Activated T-helper 1 cell treated with anti-CD3 and anti-CD28 coated beads, Interleukin-12 subunit alpha, Interleukin-12 subunit beta, Interleukin-2, Interleukin-4 antibody, amounts not matched to agents 30 ng/mL and 10 ng/mL and 1 ng/mL, durations not matched to agents 14 hours and 24 hours and 36 hours (primary cell): ENCODE data around the gene COMMD3. TPM values are rescaled to one million over a fixed set of nuclear protein-coding genes. Genes with fewer than 3 reads are reported as not detected.

ENCODE experiments used
- DNase-seq: peaks from one replicate; pipeline ENCODE4 v3.0.0; 2021; ENCODE audit warnings: low spot score
- H3K27ac Mint-ChIP-seq: one replicate; pipeline ENCODE4 v1.8.0; 2021; ENCODE audit warnings: mild to moderate bottlenecking, mixed read lengths
- H3K27me3 Mint-ChIP-seq: one replicate; pipeline ENCODE4 v1.8.0; 2022; ENCODE audit warnings: mild to moderate bottlenecking, moderate library complexity, mixed read lengths; ENCODE audit not compliant: insufficient read depth
- H3K36me3 Mint-ChIP-seq: one replicate; pipeline ENCODE4 v1.8.0; 2021; ENCODE audit warnings: low read depth, mixed read lengths
- H3K4me1 Mint-ChIP-seq: one replicate; pipeline ENCODE4 v1.8.0; 2021; ENCODE audit warnings: low read depth, mixed read lengths
- H3K4me3 Mint-ChIP-seq: one replicate; pipeline ENCODE4 v1.8.0; 2021; ENCODE audit warnings: mild to moderate bottlenecking, moderate library complexity, mixed read lengths
- H3K9me3 Mint-ChIP-seq: one replicate; pipeline ENCODE4 v1.8.0; 2021; ENCODE audit warnings: mixed read lengths
- intact Hi-C: fragments of 100-400 bp; cut with micrococcal nuclease; formaldehyde crosslinking; loops from one replicate; pipeline ENCODE4 v1.15.1; 2024
- total RNA-seq: library from RNA; stranded (reverse); gene quantifications from 2 replicates; pipeline ENCODE4 v1.2.3, GENCODE V29; 2022

COMMD3 gene
- 78.7 and 84.4 TPM in 2 replicates for total RNA-seq

GRCh38 chr10:22316286-22317075 is at the start of gene COMMD3:
TSS of gene COMMD3 (plus strand) at chr10:22316388. CDS start at chr10:22316418, 30 bp downstream.
- peak within 1 kb of the TSS; percentile 98 for H3K4me3 Mint-ChIP-seq
- DNase-seq, result peak; percentile 77
- H3K4me1 Mint-ChIP-seq, result peaks cover 50% of the 10 kb centered on the region
- H3K36me3 Mint-ChIP-seq, result peaks cover 17% of the 10 kb centered on the region
- H3K27me3 Mint-ChIP-seq, result peaks cover 2% of the 10 kb centered on the region
- intact Hi-C loops, result loop anchor here (1.0 to 5.0 kb wide), 5 partner anchors 8 to 819 kb away; partner anchors contain the start of gene DNAJC1
- peak within 1 kb of the TSS; percentile 100 for H3K27ac Mint-ChIP-seq
- no peaks in the 10 kb centered on the region for H3K9me3 Mint-ChIP-seq

DNA sequence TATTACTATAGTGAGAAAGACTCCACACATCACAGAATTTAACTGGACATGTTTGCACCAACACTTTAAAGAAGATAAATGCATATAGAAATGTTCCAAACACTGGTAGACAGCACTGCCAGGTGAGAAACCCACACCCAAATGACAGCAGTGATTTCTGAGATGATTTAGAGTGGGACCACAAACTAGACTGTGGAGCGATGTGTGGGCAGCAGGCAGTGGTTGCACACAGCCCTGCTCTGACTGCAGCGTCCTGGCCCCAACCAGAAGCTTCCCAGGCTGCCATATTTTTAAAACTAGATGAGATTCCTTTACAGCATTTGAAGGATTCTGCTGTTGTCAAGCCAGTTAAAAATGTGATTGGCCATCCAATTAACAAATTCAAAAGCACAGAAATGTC is 47.7 kb upstream of the COMMD3 start:
- Mint-ChIP-seq H3K27me3 (peaks cover 19% of the 10 kb centered on the region), H3K27ac (no peak overlapping the region), H3K4me1 (peaks cover 4% of the 10 kb centered on the region), H3K9me3 (no peaks in the 10 kb centered on the region), H3K4me3 (no peak overlapping the region), H3K36me3 (no peaks in the 10 kb centered on the region)
- no peak for DNase-seq
- intact Hi-C loops, result no loop called here

DNA sequence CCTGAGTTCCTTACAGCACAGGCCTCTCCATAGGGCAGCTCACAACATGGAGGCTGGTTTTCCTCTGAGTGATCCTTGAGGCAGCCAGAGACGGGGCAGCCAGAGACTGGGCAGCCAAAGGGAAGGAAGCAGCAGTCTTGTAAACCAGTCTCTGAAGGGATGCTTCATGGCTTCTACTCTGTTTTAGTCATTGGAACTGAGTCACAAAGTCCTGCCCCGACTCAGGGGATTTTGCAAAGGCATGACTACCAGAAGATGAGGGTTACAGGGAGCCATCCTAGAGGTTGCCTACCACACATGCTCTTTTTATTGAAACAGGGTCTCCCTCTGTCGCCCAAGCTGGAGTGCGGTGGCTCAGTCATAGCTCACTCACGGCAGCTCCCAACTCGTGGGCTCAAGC is 44.4 kb upstream of the COMMD3 start:
- Mint-ChIP-seq H3K4me1 (peaks cover 4% of the 10 kb centered on the region), H3K27me3 (peaks cover 6% of the 10 kb centered on the region), H3K9me3 (no peaks in the 10 kb centered on the region), H3K4me3 (no peak overlapping the region), H3K36me3 (no peaks in the 10 kb centered on the region), H3K27ac (no peak overlapping the region)
- DNase-seq, result no peak
- intact Hi-C loops, result no loop called here

- H3K27ac Mint-ChIP-seq, result no peak overlapping the region
- H3K36me3 Mint-ChIP-seq, result no peaks in the 10 kb centered on the region
- H3K4me3 Mint-ChIP-seq, result no peak overlapping the region
- H3K9me3 Mint-ChIP-seq, result no peaks in the 10 kb centered on the region
- peaks cover 10% of the 10 kb centered on the region for H3K27me3 Mint-ChIP-seq
- no peak for DNase-seq
- H3K4me1 Mint-ChIP-seq, result no peaks in the 10 kb centered on the region
- intact Hi-C loops, result no loop called here
These were observed 37.8 kb upstream of the COMMD3 start for GRCh38 chr10:22278441-22278782.

- H3K9me3 Mint-ChIP-seq, result no peaks in the 10 kb centered on the region
- H3K27ac Mint-ChIP-seq, result no peak overlapping the region
- no peaks in the 10 kb centered on the region for H3K4me1 Mint-ChIP-seq
- H3K27me3 Mint-ChIP-seq, result peaks cover 10% of the 10 kb centered on the region
- intact Hi-C loops, result no loop called here
- no peak for DNase-seq
- H3K36me3 Mint-ChIP-seq, result no peaks in the 10 kb centered on the region
- no peak overlapping the region for H3K4me3 Mint-ChIP-seq
These were observed 36.1 kb upstream of the COMMD3 start for GRCh38 chr10:22280078-22280477.

- Mint-ChIP-seq H3K27ac (no peak overlapping the region), H3K36me3 (no peaks in the 10 kb centered on the region), H3K27me3 (peaks cover 7% of the 10 kb centered on the region), H3K4me1 (no peaks in the 10 kb centered on the region), H3K4me3 (no peak overlapping the region), H3K9me3 (no peaks in the 10 kb centered on the region)
- intact Hi-C loops, result no loop called here
- no peak for DNase-seq
These were observed 31.1 kb upstream of the COMMD3 start for GRCh38 chr10:22285130-22285529.

GRCh38 chr10:22293747-22294404 is 22.3 kb upstream of the COMMD3 start:
- intact Hi-C loops, result no loop called here
- H3K4me1 Mint-ChIP-seq, result no peaks in the 10 kb centered on the region
- no peaks in the 10 kb centered on the region for H3K9me3 Mint-ChIP-seq
- H3K36me3 Mint-ChIP-seq, result no peaks in the 10 kb centered on the region
- no peak for DNase-seq
- H3K27me3 Mint-ChIP-seq, result peaks cover 19% of the 10 kb centered on the region
- no peak overlapping the region for H3K27ac Mint-ChIP-seq
- H3K4me3 Mint-ChIP-seq, result no peak overlapping the region

DNA sequence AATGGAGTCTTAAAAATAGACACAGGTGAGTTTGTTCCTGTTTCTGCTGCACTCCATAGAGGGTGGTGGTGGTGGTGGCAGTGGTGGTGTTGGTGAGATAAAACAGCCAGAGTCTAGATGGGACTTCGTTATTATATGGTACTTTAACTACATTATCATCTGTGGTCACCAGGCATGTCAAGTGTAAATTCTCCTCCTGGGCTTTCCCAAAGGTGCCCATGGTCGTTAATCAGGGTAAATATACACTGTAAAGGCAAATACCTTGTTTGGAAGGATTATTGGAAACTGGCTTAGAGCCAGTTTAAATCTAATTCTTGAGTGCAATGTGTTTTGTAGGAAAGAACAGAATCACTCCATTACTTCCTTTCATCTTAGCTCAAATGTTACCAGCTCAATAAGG is 21.5 kb upstream of the COMMD3 start:
- intact Hi-C loops, result no loop called here
- DNase-seq, result no peak
- H3K4me3 Mint-ChIP-seq, result no peak overlapping the region
- peaks cover 19% of the 10 kb centered on the region for H3K27me3 Mint-ChIP-seq
- no peaks in the 10 kb centered on the region for H3K36me3 Mint-ChIP-seq
- no peaks in the 10 kb centered on the region for H3K9me3 Mint-ChIP-seq
- no peak overlapping the region for H3K27ac Mint-ChIP-seq
- H3K4me1 Mint-ChIP-seq, result no peaks in the 10 kb centered on the region

DNA sequence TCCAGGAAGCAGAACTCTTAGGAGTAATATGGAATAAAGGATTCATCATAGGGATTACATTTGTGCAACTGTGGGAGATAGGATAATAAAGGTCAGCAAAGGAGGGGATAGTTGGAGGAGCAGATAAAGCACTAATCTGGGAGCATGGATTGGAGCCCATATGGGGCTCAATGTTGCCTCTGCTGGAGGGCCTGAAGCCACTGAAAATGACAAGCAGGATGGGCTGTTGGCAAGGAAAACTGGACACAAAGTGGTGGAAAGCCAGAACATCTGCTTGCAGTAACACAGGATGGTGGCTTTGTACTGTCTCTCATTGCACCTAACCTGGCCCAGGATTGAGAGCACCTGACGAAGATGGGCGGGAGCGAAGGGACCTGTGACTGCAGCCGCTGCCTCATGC is 15.0 kb upstream of the COMMD3 start:
- H3K4me1 Mint-ChIP-seq, result no peaks in the 10 kb centered on the region
- peaks cover 14% of the 10 kb centered on the region for H3K27me3 Mint-ChIP-seq
- H3K27ac Mint-ChIP-seq, result no peak overlapping the region
- H3K36me3 Mint-ChIP-seq, result no peaks in the 10 kb centered on the region
- H3K4me3 Mint-ChIP-seq, result no peak overlapping the region
- H3K9me3 Mint-ChIP-seq, result no peaks in the 10 kb centered on the region
- intact Hi-C loops, result no loop called here
- no peak for DNase-seq

DNA sequence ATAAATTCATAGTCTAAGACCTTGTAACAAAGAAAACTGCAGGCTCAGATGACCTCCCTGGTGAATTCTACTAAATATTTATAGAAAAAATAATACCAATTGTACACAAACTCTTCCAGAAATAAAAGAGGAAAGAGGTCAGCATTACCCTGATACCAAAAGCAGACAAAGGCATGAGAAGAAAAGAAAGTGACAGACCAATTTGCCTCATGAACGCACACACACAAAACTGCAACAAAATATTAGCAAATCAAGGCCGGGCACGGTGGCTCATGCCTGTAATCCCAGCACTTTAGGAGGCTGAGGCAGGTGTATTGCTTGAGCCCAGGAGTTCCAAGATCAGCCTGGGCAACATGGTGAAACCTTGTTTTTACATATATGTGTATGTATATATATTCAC is 12.7 kb upstream of the COMMD3 start:
- no peak overlapping the region for H3K4me3 Mint-ChIP-seq
- no peak for DNase-seq
- no peaks in the 10 kb centered on the region for H3K9me3 Mint-ChIP-seq
- H3K36me3 Mint-ChIP-seq, result no peaks in the 10 kb centered on the region
- no peak overlapping the region for H3K27ac Mint-ChIP-seq
- intact Hi-C loops, result no loop called here
- H3K27me3 Mint-ChIP-seq, result peaks cover 1% of the 10 kb centered on the region
- peaks cover 10% of the 10 kb centered on the region for H3K4me1 Mint-ChIP-seq

DNA sequence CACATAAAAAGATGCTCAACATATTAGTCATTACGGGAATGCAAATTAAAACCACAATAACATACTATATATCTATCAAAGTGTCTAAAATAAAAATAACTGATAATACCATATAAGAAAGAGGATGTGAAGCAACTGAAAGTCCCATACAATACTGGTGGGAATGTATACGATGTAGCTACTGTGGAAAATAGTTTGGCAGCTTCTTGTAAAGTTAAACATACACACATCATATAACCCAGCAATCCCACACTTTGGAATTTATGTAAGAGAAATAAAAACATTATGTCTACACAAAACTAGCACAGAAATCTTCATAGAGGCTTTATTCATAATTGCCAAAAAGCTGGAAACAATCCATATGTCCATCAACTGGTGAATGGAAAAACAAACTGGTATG is 10.5 kb upstream of the COMMD3 start:
- no peak for DNase-seq
- Mint-ChIP-seq H3K36me3 (no peaks in the 10 kb centered on the region), H3K4me3 (no peak overlapping the region), H3K9me3 (no peaks in the 10 kb centered on the region), H3K27ac (no peak overlapping the region), H3K27me3 (peaks cover 1% of the 10 kb centered on the region), H3K4me1 (peaks cover 18% of the 10 kb centered on the region)
- intact Hi-C loops, result no loop called here

- intact Hi-C loops, result loop anchor here (1.0 to 2.0 kb wide), 9 partner anchors 8 to 375 kb away; partner anchors contain the start of genes COMMD3 and DNAJC1
- peak; percentile 41 for DNase-seq
- Mint-ChIP-seq H3K27ac (peak overlapping the region; percentile 71), H3K4me1 (peaks cover 29% of the 10 kb centered on the region), H3K9me3 (no peaks in the 10 kb centered on the region), H3K4me3 (no peak overlapping the region), H3K27me3 (peaks cover 1% of the 10 kb centered on the region), H3K36me3 (no peaks in the 10 kb centered on the region)
These were observed 7.8 kb upstream of the COMMD3 start for GRCh38 chr10:22308390-22308789.

- Mint-ChIP-seq H3K4me1 (peaks cover 29% of the 10 kb centered on the region), H3K27ac (peak overlapping the region; percentile 81), H3K4me3 (no peak overlapping the region), H3K36me3 (no peaks in the 10 kb centered on the region), H3K9me3 (no peaks in the 10 kb centered on the region), H3K27me3 (peaks cover 1% of the 10 kb centered on the region)
- intact Hi-C loops, result loop anchor here (2.0 kb wide), 2 partner anchors 81 to 321 kb away; no protein-coding TSS in a partner anchor
- DNase-seq, result no peak
These were observed 6.8 kb upstream of the COMMD3 start for GRCh38 chr10:22309180-22310000.
